Stimulated activated CD4-positive, alpha-beta T cell treated with anti-CD3 and anti-CD28 coated beads, Interleukin-4, amount 100 ng/mL, for 4 hours (primary cell): ENCODE results near the gene VTI1A.
"Not testable (repeated sequence)": the region's sequence is repeated elsewhere in the genome, so short reads cannot be mapped to it uniquely, and the experiment has no call there.

Source experiments
- DNase-seq, 2 experiments: peaks; one replicate each; pipeline ENCODE4 v3.0.0-alpha.2; 2020

VTI1A gene

GRCh38 chr10:112552593-112553110 lies 105.6 kb downstream of the VTI1A start:
- no peak for DNase-seq

- DNase-seq: no peak
Measured at GRCh38 chr10:112553315-112553714, 106.3 kb downstream of the VTI1A start.

- no peak for DNase-seq
Measured at GRCh38 chr10:112554263-112554662, 107.2 kb downstream of the VTI1A start.

GRCh38 chr10:112557197-112557596 lies 110.2 kb downstream of the VTI1A start:
- DNase-seq: no peak

- DNase-seq: no peak
Measured at GRCh38 chr10:112558476-112559142, 111.6 kb downstream of the VTI1A start.

- DNase-seq: no peak
Measured at GRCh38 chr10:112559349-112559748, 112.3 kb downstream of the VTI1A start.

GRCh38 chr10:112562122-112562521 lies 115.1 kb downstream of the VTI1A start:
- no peak for DNase-seq

- DNase-seq: no peak
Measured at GRCh38 chr10:112562809-112563663, 116.0 kb downstream of the VTI1A start.

- no peak for DNase-seq
Measured at GRCh38 chr10:112564337-112564736, 117.3 kb downstream of the VTI1A start.

- DNase-seq: no peak
Measured at GRCh38 chr10:112565434-112566053, 118.5 kb downstream of the VTI1A start.

GRCh38 chr10:112570585-112570984 lies 123.6 kb downstream of the VTI1A start:
- no peak for DNase-seq

GRCh38 chr10:112579578-112579977 lies 132.6 kb downstream of the VTI1A start:
- DNase-seq: no peak

- no peak for DNase-seq
Measured at GRCh38 chr10:112580267-112580666, 133.3 kb downstream of the VTI1A start.

- DNase-seq: no peak
Measured at GRCh38 chr10:112581921-112582320, 134.9 kb downstream of the VTI1A start.

GRCh38 chr10:112583236-112583939 lies 136.4 kb downstream of the VTI1A start:
- no peak for DNase-seq

GRCh38 chr10:112584276-112584675 lies 137.3 kb downstream of the VTI1A start:
- DNase-seq: no peak

GRCh38 chr10:112585126-112585525 lies 138.1 kb downstream of the VTI1A start:
- DNase-seq: no peak

GRCh38 chr10:112585960-112586359 lies 138.9 kb downstream of the VTI1A start:
- DNase-seq: no peak

- no peak for DNase-seq
Measured at GRCh38 chr10:112587729-112588128, 140.7 kb downstream of the VTI1A start.

- DNase-seq: no peak
Measured at GRCh38 chr10:112588225-112588990, 141.4 kb downstream of the VTI1A start.

- no peak for DNase-seq
Measured at GRCh38 chr10:112589081-112589480, 142.1 kb downstream of the VTI1A start.

GRCh38 chr10:112590786-112591185 lies 143.8 kb downstream of the VTI1A start:
- not testable (repeated sequence) for DNase-seq
